Uterus (tissue), 2 donors: ENCODE data around the gene COL5A1.

Experiments
- CTCF ChIP-seq, 4 experiments: fragments of 200-600 bp in 2 of 4; fragments of 450-650 bp in 2 of 4; sonication (generic) in 2 of 4; IDR thresholded peaks; one replicate each; pipeline ENCODE4 v1.5.1; 2016 to 2019; ENCODE audit warnings: antibody characterized with exemption in 4 of 4, mild to moderate bottlenecking in 2 of 4, moderate library complexity in 1 of 4
- POLR2A ChIP-seq, 2 donors: fragments of 450-650 bp; IDR thresholded peaks; one replicate each; pipeline ENCODE4 v1.6.1; 2016; ENCODE audit warnings: antibody characterized with exemption in 2 of 2, mild to moderate bottlenecking in 1 of 2, moderate library complexity in 1 of 2

DNA sequence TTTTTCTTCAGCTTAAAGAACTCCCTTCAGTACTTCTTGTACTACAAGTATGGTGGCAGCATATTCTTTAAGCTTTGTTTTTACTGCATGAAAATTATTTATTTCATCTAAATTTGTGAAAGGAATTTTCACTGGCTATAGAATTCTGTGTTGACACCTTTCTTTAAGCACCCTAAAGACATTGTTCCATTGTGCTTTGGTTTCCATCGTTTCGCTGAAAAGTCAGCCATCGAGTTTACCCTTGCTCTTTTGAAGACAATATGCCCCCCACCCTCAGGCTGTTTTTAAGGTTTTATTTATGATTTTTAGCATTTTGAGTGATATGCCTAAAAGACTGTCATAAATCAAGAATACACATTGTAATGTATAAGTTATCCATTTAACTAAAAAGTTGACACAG lies 27.3 kb upstream of the COL5A1 start:
- no peak for TF ChIP-seq POLR2A (IDR thresholded peaks at IDR 0.05)
- no peak for TF ChIP-seq CTCF (IDR thresholded peaks at IDR 0.05)
